Keratinocyte (primary cell): ENCODE results near the gene MZB1.

Experiments
- CTCF ChIP-seq, 3 experiments: IDR thresholded peaks in 1 of 3; conservative IDR thresholded peaks in 1 of 3; optimal IDR thresholded peaks in 1 of 3; 2 replicates in 2 of 3; 3 replicates in 1 of 3; pipeline versions ENCODE3 to v1.5.1; 2011; ENCODE audit warnings: low read length in 3 of 3, mild to moderate bottlenecking in 3 of 3, moderate library complexity in 2 of 3, control low read depth in 1 of 3, inconsistent platforms in 1 of 3; ENCODE audit not compliant: insufficient read depth in 2 of 3; ENCODE audit errors: extremely low read depth in 1 of 3
- EZH2 ChIP-seq: IDR thresholded peaks from one replicate; pipeline ENCODE4 v1.6.1; 2012; ENCODE audit warnings: inconsistent platforms, mild to moderate bottlenecking, low read length, moderate library complexity

- TF ChIP-seq EZH2 (no peak), CTCF (optimal IDR thresholded peaks at IDR 0.05 in 1 of 3, IDR thresholded peaks at IDR 0.05 in 1 of 3, conservative IDR thresholded peaks at IDR 0.05 in 1 of 3; ENCODE audit: extremely low read depth in 1 of 3, insufficient read depth in 2 of 3, low read length in 3 of 3) (no peak)
Observed at GRCh38 chr5:139403418-139403786, 13.7 kb upstream of the MZB1 start.
